ENCODE measurements around the gene ZNF518B.

DNA sequence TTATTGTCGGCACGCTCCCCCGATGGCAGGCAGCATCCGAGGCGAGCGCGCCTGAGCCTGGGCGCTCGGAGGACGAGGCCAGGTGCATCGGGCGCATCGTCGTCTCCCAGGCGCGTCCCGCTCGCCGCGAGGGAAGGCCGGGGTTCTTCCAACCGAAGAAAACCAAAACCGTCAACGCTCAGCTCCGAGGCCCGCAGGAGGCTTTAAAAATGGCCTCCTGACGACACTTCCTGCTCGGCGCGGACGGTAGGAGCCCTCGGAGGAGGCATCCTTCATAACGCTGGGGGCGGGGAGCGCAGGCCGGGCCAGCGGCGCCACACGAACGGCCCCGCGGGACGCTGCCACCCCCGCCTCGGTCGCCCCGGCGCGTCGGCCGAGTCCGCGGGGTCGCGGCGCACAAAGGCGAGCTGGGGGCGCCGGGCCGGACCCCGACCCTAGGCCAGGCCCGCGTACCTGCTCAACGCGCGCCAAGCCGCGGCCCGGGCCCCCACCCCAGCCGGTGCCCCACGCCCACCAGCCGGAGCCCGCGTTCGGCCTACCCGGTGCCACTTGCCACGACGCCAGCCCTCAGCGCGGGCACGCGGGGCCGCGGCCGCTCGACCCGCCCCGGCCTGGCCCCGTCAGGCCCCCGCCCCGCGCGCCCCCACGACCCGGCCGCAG is 501 bp downstream of the ZNF518B start:
- TF ChIP-seq POLR2A (IDR thresholded peaks at IDR 0.05; ENCODE audit: low read depth, low read length) (no peak), EZH2 (IDR thresholded peaks at IDR 0.05; ENCODE audit: borderline replicate concordance, low read depth, low read length, severe bottlenecking) (no peak), POLR2AphosphoS5 (IDR thresholded peaks at IDR 0.05; ENCODE audit: insufficient read depth, low read depth, low read length) (no peak), JUN (IDR thresholded peaks at IDR 0.05; ENCODE audit: borderline replicate concordance, insufficient read depth, insufficient read length, low read depth) (no peak), FOS (IDR thresholded peaks at IDR 0.05; ENCODE audit: borderline replicate concordance, insufficient read depth, low read length) (no peak)
- TF ChIP-seq, protein P1, sequence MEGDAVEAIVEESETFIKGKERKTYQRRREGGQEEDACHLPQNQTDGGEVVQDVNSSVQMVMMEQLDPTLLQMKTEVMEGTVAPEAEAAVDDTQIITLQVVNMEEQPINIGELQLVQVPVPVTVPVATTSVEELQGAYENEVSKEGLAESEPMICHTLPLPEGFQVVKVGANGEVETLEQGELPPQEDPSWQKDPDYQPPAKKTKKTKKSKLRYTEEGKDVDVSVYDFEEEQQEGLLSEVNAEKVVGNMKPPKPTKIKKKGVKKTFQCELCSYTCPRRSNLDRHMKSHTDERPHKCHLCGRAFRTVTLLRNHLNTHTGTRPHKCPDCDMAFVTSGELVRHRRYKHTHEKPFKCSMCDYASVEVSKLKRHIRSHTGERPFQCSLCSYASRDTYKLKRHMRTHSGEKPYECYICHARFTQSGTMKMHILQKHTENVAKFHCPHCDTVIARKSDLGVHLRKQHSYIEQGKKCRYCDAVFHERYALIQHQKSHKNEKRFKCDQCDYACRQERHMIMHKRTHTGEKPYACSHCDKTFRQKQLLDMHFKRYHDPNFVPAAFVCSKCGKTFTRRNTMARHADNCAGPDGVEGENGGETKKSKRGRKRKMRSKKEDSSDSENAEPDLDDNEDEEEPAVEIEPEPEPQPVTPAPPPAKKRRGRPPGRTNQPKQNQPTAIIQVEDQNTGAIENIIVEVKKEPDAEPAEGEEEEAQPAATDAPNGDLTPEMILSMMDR (IDR thresholded peaks at IDR 0.05; ENCODE audit: extremely low read depth in 1 of 2, insufficient read depth in 1 of 2, low read depth in 1 of 2, low read length in 2 of 2): no peak
- TF ChIP-seq, protein P2, sequence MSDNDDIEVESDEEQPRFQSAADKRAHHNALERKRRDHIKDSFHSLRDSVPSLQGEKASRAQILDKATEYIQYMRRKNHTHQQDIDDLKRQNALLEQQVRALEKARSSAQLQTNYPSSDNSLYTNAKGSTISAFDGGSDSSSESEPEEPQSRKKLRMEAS (IDR thresholded peaks at IDR 0.05; ENCODE audit: insufficient read depth, insufficient read length): no peak

All from endothelial cell of umbilical vein (primary cell).